ENCODE measurements around the gene CEBPB. TPM values are rescaled to one million over a fixed set of nuclear protein-coding genes. Genes with fewer than 3 reads are reported as not detected.

Gene CEBPB
- 63.3 and 77.2 TPM in 2 replicates for total RNA-seq

GRCh38 chr20:50190251-50191064 lies at the start of gene CEBPB:
CEBPB (plus strand) TSS chr20:50190830; CDS start chr20:50191034, 204 bp downstream.

GRCh38 chr20:50153500-50154377 lies 36.9 kb upstream of the CEBPB start, which contains the start of gene PEDS1:
PEDS1 (minus strand) TSS chr20:50153723; CDS start chr20:50153637, 86 bp downstream.

Other genes with a start within 250 kb of the CEBPB start
- gene SNAI1, start 207.8 kb upstream of the CEBPB start, total RNA-seq: 0.43 and 0.92 TPM in 2 replicates
- gene UBE2V1, start 77.7 kb upstream of the CEBPB start, total RNA-seq: 29.4 and 31.4 TPM in 2 replicates
- gene PEDS1, start 37.1 kb upstream of the CEBPB start, total RNA-seq: 16.6 and 22.9 TPM in 2 replicates

Data from smooth muscle cell of bladder (primary cell).